ENCODE data around the gene NTS.
A peak's percentile ranks its signal among the peaks of the same experiment; 100 is the strongest.

NTS gene, protein sequence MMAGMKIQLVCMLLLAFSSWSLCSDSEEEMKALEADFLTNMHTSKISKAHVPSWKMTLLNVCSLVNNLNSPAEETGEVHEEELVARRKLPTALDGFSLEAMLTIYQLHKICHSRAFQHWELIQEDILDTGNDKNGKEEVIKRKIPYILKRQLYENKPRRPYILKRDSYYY

DNA sequence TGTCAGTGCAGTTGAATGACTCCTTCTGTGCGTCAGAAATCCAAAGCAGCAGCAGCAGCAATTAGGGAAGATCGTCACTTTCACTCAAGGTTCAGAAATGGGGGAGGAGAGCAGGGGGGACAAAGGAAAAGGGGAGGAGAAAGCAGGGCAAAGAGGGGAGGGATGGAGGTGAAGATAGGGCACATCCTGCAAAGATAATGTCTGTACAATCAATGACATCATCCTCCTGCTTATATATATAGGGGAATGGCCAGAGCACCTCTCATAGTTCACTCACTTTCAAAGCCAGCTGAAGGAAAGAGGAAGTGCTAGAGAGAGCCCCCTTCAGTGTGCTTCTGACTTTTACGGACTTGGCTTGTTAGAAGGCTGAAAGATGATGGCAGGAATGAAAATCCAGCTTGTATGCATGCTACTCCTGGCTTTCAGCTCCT, at the start of gene NTS:
Gene NTS (plus strand): TSS at position 265 of the 431 bp plus-strand sequence. CDS start 109 bp downstream, at position 374.
- DNase-seq = no peak

DNA sequence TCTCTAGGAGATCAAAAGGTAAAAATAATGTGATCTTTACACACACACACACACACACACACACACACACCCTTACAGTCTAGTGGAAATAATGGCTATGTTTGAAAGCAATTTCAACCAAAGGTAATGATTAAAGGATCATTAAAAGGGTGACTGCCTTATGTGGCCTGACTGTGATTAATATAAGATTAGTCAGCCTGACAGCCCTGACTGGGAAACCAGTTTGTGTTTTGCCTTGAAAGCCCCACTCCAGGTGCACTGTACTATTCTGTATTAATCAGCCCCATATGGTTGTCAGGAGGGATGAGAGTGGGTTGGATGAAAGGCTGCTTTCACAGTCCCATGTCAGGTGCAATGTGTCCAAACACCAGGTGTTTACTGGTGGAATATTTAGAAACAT, 48.3 kb upstream of the NTS start:
- DNase-seq = no peak

DNA sequence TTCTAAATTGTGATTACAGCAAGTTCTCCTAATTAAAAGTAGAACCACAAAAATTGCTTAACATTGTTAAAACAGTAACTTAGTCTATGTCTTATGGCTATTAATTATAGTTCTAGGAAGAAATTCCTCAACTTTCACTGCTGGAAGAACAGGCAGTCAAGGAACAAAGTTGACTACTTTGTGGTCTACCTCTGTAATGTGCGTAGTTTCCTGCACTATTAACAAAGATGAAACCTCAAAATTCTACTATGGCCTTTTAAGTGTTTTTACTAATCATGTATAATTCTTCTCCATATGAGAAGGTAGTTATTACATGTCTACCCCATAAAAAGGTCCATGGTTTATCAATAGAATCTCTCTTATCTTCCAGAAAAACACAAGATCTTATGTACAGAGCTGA, 45.5 kb upstream of the NTS start:
- no peak for DNase-seq

DNA sequence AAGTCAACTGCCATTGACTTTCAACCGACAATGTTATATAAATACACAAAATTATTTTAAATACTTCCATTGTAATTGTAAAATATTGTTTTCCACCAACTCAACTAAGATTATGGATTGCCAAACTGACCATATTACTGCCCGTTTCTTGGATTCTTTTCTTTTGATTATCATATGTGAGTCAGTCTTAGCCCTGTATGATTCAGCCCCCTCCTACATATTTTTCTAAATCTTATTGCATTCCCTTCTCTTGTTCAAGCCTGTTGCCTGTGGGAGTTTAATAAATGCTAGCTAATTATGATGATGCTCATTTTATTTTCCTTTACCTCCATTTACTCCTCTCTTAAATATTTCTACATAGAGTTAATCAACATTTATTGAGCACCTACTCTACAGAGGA, 44.7 kb upstream of the NTS start:
- DNase-seq = peak; percentile 69

DNA sequence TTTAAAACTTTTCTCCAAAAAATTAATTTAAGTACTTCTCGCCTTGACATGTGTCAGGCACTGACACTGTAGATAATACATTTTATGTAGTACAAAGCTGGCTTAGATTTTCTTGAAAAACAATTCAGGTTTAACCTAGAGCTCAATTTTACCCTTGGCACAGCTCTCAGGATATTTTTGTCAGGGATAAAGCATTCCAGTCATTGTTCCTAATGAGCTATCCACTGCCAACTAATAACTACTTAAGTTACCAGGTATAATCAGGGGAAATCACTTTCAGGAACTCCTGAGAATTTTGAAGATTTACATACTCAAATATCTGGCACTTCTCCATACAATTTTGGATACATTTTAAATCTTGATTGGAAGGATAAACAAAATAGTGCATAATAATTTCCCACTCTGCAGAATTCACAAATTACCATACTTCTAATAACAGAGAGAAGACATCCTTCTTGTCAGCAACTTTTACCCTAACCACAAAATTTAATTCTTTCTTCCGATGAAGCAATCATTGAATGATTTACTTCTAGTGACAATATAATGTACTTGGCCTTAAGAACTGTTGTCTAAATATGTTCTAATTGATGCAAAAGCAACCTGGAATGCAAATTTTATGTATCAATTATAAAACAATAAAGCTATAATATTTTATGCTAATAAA, 42.6 kb upstream of the NTS start:
- DNase-seq = peak; percentile 33

DNA sequence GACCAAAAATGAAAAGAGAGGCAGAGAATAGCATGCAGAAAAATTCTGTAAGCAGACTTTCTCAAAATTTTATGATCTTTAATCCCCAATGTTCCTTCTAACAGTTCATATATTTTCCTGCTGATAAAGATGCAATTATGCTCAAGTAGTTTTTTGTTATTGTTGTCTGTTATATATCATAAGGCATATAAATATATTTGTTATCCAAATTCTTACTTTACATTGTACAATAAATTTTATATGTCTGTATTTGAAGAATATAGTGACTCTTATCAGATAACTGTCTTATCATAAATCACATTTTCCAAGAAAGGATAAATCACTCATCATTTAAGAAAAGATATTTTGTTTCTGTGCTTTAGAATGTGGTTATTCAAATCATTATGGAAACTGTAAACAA, 40.5 kb upstream of the NTS start:
- no peak for DNase-seq

DNA sequence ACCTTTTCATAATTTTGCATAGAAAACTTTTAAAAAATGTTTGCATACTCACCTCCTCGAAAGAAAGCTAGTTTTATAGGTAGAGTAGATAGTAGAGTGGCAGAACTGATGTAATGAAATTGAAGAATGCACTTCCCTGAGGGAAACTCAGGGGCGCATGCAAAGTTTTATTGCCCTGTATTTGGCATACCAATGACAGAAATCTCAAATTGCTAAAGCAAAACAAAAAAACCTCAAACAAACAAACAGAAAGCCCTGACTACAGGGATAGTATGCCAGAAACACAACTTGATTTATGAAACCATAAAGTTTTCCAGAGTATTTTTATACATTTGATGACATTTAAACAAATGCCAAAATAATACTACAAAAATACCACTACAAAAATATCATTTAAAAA, 39.7 kb upstream of the NTS start:
- no peak for DNase-seq

DNA sequence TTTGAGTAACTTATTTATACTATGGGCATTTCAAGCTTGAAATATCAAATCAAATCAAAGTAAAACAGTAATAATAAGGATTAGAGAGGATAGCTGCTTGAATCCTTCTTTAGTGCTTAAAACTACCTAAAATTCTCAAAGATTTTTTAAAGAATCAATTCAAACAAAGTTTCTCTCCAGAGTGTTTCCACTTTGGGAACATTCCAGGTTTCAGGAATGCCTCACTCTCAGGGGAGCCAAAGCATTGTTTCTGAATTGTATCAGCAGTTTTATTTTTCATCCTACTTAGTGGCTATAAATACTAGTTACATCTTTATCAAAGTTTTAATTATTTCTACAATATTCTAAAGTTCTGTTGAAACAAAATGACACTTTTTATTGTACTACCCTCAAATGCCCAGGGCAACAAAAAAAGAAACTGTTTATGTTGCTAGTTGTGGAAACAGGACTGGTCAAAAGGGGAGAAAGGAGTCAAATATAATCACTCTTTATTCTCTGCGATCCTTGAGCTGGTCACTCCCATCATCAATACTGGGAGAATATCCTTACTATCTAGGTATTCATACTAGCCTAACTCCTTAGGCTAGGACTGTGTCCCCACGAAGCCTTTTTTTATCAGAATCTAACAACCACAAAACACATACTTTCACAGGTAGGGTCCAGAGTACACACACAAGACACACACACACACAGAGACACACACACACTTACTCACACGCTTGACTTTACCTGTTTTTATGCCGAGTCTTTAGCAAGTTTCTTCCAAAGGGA, 38.5 kb upstream of the NTS start:
- peak; percentile 75 for DNase-seq

DNA sequence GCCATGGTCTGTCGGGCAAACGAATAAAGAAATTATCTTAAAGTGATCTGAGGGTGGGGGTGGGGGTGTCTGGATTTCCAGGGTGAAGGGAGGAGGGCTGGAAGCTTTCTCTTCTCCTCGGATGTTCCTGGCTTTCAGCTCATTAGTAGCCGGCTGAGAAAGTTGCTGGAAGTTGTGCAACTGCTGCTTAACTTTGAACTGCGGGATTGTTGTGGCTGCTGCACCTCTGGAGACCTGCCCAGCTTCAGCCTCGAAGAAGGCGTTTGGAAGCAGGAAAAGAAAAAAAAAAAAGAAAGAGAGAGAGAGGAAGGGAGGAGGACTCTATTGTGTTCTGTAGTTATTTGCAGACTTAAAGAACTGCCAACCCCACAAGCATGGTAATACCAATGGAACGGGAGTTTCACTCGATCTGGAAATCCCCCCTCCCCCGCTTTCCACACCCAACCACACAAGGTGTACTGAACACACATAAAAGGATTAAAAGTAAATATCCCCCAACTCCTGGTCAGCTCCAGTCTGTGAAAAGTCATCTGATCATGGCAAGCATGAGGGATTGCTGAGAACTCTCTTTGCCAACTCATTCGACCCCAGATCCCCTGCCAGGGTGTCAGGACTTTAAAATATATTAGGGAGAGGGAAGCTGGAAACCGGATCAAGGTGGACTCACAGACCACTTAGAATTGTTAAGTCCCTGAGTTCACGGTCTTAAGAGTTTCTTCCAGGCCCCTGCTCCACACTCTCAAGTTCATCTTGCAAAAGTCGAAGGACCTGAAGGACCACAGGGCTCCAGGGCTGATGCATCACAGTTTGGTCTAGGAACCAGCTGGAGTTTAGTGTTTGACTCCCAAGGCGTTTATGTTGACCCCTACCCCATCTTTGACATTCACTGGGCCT, 37.7 kb upstream of the NTS start, which contains the start of gene RASSF9:
Gene RASSF9 (minus strand): TSS at position 213 of the 894 bp plus-strand sequence. CDS start 208 bp downstream, at position 5.
- peak; percentile 86 for DNase-seq

DNA sequence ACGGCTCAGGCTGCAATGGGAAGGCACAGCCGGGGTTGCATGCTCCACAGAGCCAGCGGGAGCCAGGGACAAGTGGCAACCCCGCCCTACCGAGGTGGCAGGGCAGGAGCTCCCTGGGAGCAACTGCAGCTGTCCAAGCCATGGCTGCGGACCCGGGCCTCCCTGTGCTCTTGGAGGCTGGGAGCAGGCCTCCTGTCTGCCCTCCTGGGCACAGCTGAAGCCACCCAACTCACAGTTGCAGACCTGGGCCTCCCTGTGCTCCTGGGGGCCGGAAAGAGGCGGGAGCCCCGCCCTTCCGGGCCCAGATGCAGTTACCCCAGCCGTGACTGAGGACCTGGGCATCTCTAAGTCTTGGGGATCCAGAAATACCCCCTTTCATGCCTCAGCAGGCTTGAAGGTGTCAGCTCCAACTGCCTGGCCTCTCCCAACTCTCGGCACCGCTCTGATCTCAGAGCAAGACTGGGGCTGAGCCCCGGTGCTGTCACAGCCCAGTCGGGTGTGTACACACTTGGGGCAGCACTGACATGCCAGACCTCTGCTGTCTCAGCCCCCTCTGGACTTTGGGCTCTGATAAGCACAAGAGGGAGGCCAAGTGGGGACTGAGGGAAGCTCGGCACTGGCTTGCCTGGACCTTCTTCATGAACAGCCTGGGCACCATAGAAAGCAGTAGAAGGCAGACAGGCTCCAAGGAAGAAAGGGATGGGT, 30.3 kb upstream of the NTS start:
- DNase-seq = no peak

DNA sequence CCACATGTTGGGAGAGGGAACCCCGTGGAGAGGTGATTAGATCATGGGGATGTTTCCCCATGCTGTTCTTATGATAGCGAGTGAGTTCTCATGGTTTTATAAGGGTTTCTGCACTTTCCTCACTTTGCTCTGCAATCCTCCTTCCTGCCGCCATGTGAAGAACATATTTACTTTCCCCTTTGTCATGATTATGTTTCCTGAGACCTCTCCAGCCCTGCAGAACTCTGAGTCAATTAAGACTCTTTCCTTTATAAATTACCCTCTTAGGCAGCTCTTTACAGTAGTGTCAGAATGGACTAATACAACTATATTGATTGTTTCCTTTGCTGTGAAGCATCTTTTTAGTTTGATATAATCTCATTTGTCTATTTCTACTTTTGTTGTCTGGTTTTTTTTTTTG, 24.8 kb upstream of the NTS start:
- no peak for DNase-seq

DNA sequence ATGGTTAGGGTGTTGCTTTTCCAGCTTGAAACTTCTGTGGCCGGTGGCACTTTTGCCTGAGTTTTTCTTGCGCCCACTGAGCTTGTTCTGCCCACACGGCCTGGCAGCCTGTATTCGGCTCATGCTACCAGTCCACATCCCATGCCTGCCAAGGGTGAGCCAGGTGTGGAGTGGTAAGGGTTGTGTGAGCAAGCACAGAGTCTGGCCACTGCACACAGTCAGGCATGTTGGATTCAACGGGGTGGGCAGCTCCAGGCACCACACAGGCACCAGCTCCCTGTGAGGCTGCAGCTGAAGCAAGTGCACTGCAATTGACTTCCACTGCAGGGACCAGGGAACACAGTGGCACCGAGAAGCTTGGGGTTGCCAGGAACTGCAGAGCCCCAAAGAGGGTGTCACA, 18.8 kb upstream of the NTS start:
- no peak for DNase-seq

DNA sequence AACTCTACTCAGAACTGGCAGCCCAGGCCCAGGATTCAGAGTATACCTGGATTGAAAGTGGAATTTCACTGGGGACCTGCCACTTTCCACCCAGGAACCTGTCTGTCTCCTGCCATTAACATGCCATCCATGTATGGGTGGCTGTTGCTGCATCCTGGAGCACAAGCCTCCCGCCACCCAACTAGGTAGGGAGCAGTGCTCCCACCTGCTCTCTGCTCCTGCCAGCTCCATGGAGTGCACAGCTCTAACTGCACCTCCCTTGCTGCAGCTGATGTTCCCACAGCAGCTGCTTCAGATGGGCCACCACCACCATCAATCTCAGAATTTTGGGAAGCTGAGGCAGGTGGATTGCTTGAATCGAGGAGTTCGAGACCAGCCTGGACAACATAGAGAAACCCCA, 17.1 kb upstream of the NTS start:
- no peak for DNase-seq

DNA sequence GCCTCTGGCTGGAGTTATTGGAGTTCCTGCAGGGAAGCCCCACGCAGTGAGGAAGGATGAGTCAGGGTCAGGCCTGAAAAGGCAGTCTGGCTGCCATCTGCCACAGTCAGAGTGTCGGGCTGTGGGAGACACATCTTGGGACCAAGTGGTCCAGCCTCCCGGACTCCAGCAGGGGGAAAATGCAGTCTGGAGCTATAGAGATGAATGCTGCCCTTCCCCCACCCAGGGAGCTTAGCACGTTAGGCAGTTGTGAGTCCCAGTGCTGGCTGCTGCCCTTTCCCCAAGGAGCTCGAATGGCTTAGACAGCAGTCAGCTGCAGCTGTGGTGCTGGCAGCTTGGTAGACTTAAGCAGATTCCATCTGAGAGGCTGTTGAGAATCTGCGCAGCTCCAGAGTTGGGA, 8.2 kb upstream of the NTS start:
- peak; percentile 59 for DNase-seq

DNA sequence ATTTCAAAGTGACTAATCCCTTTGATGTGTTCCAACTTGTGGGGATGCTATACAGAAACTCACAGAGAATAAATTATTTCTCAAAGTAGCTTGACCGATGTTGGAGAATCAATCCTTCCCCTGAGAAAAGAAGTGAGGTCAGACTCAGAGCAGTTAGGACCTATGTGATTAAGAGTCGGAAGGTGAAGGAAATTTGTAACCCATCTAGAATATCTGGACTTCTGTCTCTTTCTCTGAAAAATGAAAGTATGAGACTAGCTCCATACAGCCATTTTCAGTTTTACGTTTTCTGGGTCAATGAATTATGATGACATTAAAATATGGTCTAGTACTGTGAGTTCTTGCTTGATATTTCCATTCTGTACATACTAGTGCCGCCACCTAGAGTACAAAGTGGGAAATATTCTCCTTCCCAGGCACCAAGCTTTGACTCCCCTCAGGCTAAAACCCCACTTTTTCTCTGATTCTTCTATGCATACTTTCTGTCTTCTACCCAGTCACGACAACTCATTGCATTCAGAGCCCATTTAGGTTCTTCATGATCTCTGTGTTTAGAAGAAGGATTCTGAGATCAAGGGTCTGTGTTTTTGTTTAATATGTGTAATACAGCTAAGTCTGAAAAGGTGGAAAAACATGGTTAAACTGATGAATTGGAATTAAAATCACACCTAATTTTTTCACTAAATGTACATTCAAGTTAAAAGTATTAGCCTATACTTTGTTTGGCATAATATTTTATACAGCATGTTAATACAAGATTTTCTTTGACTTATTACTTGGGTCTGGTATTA, 6.9 kb upstream of the NTS start:
- peak; percentile 66 for DNase-seq

DNA sequence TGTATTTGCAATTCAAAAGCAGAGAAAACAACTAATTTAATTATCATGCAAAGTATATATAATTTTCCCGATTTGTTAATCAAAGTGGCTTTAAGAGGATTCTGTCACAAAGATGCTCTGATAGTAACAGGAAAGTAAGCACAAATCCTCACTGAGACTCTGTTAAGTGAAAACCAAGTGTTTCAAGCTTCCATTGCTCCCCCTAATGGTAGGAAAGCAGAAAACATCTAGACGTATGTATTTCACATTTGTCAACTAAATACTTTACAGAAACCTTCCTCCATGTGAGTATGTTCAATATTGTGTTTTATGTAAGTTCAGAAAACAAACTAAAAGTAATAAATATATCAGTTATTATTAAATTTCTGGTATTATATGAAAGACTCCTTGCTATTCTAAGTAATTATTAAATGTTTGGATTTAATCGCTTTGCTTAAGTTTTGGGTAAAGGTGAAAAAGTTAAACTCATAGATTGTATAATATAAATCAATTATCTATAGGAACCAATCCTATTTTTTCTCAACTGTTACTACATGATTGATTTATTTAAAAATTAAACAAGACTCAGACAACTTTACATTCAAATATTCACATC, 1.5 kb upstream of the NTS start:
- DNase-seq = peak; percentile 55

DNA sequence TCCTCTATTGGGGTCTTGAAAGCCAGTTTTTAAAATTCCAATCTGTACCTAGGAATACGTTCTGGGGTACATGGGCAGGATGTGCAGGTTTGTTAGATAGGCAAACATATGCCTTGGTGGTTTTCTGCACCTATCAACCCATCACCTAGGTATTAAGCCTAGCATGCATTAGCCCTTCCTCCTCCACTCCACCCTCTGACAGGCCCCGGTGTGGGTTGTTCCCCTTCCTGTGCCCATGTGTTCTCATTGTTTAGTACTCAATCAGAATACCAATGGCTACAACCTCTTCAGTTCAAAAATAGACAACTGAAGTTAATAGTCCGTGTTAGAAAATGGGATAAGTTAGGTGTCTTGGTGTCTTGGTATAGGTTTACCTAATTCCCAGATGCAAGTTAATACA, 3.4 kb downstream of the NTS start:
- no peak for DNase-seq

DNA sequence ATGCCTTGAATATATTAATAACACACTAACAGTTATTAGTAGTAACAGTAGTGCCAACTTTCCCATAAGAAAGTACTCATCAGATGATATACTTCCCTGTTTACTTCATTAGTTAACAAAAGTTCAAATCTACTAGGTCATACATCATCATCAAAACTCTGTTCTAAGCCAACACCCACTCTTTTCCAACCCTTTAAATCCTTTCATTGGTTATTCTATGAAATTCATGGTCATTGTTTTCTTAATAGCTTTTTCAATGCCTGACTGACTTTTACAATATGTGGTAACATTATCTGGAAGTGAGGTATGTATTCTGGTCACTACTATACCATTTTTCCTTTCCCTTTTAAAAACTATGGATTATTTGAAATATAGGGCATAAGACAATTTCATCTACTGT, 9.7 kb downstream of the NTS start:
- no peak for DNase-seq

DNA sequence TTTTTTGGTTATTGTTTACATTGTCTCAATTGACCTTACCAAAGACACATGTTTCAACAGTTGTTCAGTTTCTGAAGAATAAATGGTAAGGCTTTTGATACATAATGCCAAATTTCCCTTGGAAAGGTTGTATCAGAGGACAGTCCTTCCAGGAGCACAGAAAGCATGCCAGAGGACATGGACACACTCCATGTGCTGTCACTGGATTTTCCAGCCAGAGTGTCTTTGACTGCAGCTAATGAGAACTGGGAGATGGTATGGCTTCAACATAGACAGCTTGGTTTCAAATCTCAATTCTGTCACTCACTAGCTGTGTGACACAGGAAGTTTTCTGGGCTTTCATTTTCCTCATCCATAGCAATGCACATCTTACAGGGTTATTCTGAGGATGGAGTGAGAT, 20.6 kb downstream of the NTS start:
- DNase-seq = no peak

DNA sequence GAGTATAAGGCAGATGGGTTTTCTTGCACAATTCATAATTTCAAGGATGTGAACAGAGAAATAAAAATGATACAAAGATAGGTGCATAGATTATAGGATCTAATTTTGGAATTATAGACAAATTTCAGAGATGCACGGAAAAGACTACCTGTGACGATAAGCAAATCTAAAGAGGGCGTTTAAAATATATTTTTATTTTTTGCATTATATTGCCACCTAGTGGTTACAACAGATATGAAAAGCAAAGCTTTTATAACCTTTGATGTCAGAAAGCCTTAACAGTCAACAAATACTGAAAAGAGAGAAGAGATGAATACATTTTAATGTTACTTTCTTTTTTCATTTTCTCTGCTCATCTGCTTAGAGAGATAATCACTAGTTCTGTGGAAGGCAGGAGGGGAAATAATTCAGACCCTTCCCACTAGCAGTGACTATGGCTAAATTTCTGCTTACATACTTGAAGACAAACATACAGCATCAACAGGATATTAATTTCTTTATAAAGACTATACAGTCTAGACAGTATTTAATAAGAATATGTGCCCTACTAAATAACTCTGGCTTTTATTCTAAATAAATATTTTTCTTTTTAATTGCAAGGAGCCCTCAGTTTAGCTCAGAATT, 46.3 kb downstream of the NTS start:
- DNase-seq = peak; percentile 3
